Duodenal mucosa (tissue), 2 donors: Measurements from ENCODE around the gene OTUD5.
A peak's percentile ranks its signal among the peaks of the same experiment; 100 is the strongest.

ENCODE experiments used
- H3K27ac ChIP-seq: one replicate; pipeline ENCODE4 v1.7.0; 2013; ENCODE audit warnings: low read depth, low read length
- H3K27me3 ChIP-seq, 2 donors: one replicate each; pipeline ENCODE4 v1.7.0; 2013; ENCODE audit warnings: low read length in 2 of 2, control low read depth in 1 of 2; ENCODE audit not compliant: insufficient read depth in 2 of 2, control insufficient read depth in 1 of 2
- H3K36me3 ChIP-seq, 2 donors: one replicate each; pipeline ENCODE4 v1.7.0; 2013; ENCODE audit warnings: low read length in 2 of 2, control low read depth in 1 of 2; ENCODE audit not compliant: insufficient read depth in 2 of 2, control insufficient read depth in 1 of 2
- H3K4me1 ChIP-seq, 2 donors: one replicate each; pipeline ENCODE4 v1.7.0; 2013; ENCODE audit warnings: low read length in 2 of 2, control low read depth in 1 of 2; ENCODE audit not compliant: insufficient read depth in 2 of 2, control insufficient read depth in 1 of 2
- H3K4me3 ChIP-seq, 2 donors: one replicate each; pipeline ENCODE4 v1.7.0; 2013; ENCODE audit warnings: low read length in 2 of 2, low read depth in 1 of 2
- H3K9ac ChIP-seq, 2 donors: one replicate each; pipeline ENCODE4 v1.7.0; 2013; ENCODE audit warnings: low read length in 2 of 2, low read depth in 1 of 2
- H3K9me3 ChIP-seq, 2 donors: one replicate each; pipeline ENCODE4 v1.7.0; 2013; ENCODE audit warnings: low read length in 2 of 2, control low read depth in 1 of 2; ENCODE audit not compliant: control insufficient read depth in 1 of 2

The OTUD5 gene

GRCh38 chrX:48957477-48957826 lies at the start of gene OTUD5:
Gene OTUD5 (minus strand): TSS chrX:48957607. CDS start chrX:48957570, 37 bp downstream.
- no peaks in the 10 kb centered on the region for H3K9me3 ChIP-seq
- H3K36me3 ChIP-seq = peaks cover 4 to 14% of the 10 kb centered on the region in 2 donors
- H3K9ac ChIP-seq = peak within 1 kb of the TSS; percentile 81 to 90
- H3K4me3 ChIP-seq = peak within 1 kb of the TSS; percentile 75 to 80
- peak within 1 kb of the TSS; percentile 98 for H3K27ac ChIP-seq
- H3K4me1 ChIP-seq = peaks cover 45 to 56% of the 10 kb centered on the region in 2 donors
- H3K27me3 ChIP-seq = no peaks in the 10 kb centered on the region

DNA sequence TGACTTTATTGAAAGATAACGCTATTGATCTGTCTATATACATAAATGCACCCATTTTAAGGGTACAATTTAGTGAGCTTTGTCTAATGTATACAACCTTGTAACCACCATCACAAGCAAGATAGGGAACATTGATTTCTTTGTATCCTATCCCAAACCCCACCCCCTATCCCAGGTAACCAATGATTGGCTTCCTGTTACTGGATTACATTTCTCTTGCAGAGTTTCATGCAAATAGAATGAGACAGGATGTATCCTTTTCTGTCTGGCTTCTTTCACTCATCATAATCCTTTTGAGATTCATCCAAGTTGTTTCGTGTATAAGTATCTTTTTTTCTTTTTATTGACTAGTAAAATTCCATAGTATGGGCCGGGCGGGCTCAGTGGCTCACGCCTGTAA lies 46.3 kb upstream of the OTUD5 start:
- Histone ChIP-seq H3K9ac (no peak overlapping the region), H3K27ac (no peak overlapping the region), H3K36me3 (peaks cover under 1 to 9% of the 10 kb centered on the region in 2 donors), H3K9me3 (no peaks in the 10 kb centered on the region), H3K27me3 (no peaks in the 10 kb centered on the region), H3K4me3 (no peak overlapping the region), H3K4me1 (peaks cover 0 to 7% of the 10 kb centered on the region in 2 donors)

DNA sequence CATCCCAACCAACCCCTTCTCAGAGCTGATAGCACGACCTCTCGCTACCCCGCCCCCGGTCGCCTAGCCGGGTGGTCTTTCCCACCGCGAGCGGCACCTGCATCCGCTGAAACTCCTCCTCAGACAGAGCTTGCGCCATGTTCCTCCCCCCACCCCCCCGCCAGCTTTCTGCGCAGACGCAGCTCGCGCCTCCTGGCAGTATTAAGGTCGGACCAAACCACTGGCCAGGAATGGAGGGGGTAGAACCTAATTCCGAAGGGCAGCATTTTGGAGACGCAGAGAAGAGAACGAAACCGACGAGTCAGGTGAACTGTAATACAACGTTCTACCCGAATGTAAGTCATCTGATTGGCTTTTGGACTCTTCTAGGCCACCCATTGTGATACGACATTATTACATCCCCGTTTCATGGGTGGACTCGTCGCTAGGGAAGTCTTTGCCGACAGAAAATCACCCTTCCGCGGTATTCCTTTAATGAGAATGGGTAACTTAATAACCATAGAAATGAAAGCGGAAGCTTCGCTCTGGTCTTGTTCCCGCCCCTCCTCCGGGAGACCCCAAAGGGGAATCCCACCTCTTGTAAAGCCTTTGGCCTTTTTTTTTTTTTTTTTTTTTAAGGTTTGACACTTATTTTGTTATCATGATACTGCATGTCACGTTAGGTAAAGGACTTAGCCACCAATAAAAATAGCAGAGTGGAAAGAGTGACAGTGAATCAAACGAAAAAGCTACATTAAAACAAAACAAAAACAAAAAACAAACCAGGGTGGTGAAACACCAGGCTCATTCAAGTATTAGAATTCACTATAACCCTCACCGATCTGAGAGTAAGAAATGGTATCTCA lies 44.9 kb upstream of the OTUD5 start, which contains the start of gene GRIPAP1:
Gene GRIPAP1 (minus strand): TSS at position 174 of the 845 bp plus-strand sequence. CDS start 35 bp downstream, at position 139.
- H3K9me3 ChIP-seq = no peaks in the 10 kb centered on the region
- peak within 1 kb of the TSS; percentile 81 for H3K27ac ChIP-seq
- no peaks in the 10 kb centered on the region for H3K27me3 ChIP-seq
- H3K36me3 ChIP-seq = peaks cover 12 to 19% of the 10 kb centered on the region in 2 donors
- H3K4me1 ChIP-seq = peaks cover 0 to 7% of the 10 kb centered on the region in 2 donors
- peak within 1 kb of the TSS; percentile 91 for H3K4me3 ChIP-seq
- peak within 1 kb of the TSS; percentile 81 to 82 for H3K9ac ChIP-seq

GRCh38 chrX:49001521-49002090 lies 44.2 kb upstream of the OTUD5 start:
- peaks cover 12 to 24% of the 10 kb centered on the region in 2 donors for H3K36me3 ChIP-seq
- H3K27me3 ChIP-seq = no peaks in the 10 kb centered on the region
- peak overlapping the region; percentile 81 to 82 for H3K9ac ChIP-seq
- no peak overlapping the region for H3K27ac ChIP-seq
- peak overlapping the region; percentile 91 for H3K4me3 ChIP-seq
- H3K9me3 ChIP-seq = no peaks in the 10 kb centered on the region
- H3K4me1 ChIP-seq = peaks cover 0 to 7% of the 10 kb centered on the region in 2 donors

- H3K9me3 ChIP-seq = no peaks in the 10 kb centered on the region
- H3K4me3 ChIP-seq = peak overlapping the region; percentile 91
- no peak overlapping the region for H3K9ac ChIP-seq
- peaks cover 12 to 24% of the 10 kb centered on the region in 2 donors for H3K36me3 ChIP-seq
- H3K27me3 ChIP-seq = no peaks in the 10 kb centered on the region
- H3K4me1 ChIP-seq = peaks cover 0 to 7% of the 10 kb centered on the region in 2 donors
- H3K27ac ChIP-seq = no peak overlapping the region
Measured at GRCh38 chrX:49000636-49001035, 43.2 kb upstream of the OTUD5 start.

DNA sequence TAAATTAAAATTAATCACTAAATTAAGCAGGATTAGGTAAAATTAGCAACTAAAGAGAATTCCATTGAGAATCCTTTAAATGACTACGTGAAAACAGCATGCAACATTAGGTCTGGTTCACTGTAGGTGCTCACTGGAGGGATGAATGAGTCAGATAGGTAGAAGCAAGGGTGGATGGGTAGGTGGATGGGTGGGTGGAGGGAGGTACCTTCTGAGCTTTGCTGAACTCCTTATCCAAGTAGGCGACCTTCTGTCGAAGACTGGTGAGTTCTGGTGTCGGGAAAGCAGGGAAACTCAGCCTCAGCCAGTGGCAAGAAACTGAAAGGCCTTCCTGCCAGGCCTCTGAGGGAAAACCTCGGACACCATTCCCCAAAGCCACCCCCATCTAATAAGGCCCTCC lies 41.6 kb upstream of the OTUD5 start:
- Histone ChIP-seq H3K9ac (no peak overlapping the region), H3K27me3 (no peaks in the 10 kb centered on the region), H3K4me3 (no peak overlapping the region), H3K27ac (no peak overlapping the region), H3K4me1 (peaks cover 0 to 7% of the 10 kb centered on the region in 2 donors), H3K9me3 (no peaks in the 10 kb centered on the region), H3K36me3 (peaks cover 12 to 32% of the 10 kb centered on the region in 2 donors)

- H3K36me3 ChIP-seq = peaks cover 12 to 37% of the 10 kb centered on the region in 2 donors
- H3K4me3 ChIP-seq = no peak overlapping the region
- no peaks in the 10 kb centered on the region for H3K9me3 ChIP-seq
- no peak overlapping the region for H3K9ac ChIP-seq
- H3K27ac ChIP-seq = no peak overlapping the region
- H3K4me1 ChIP-seq = peaks cover 0 to 7% of the 10 kb centered on the region in 2 donors
- no peaks in the 10 kb centered on the region for H3K27me3 ChIP-seq
Measured at GRCh38 chrX:48998391-48998790, 41.0 kb upstream of the OTUD5 start.

- H3K27me3 ChIP-seq = no peaks in the 10 kb centered on the region
- peaks cover 0 to 7% of the 10 kb centered on the region in 2 donors for H3K4me1 ChIP-seq
- H3K27ac ChIP-seq = no peak overlapping the region
- H3K4me3 ChIP-seq = no peak overlapping the region
- peaks cover 16 to 41% of the 10 kb centered on the region in 2 donors for H3K36me3 ChIP-seq
- H3K9me3 ChIP-seq = no peaks in the 10 kb centered on the region
- H3K9ac ChIP-seq = no peak overlapping the region
Measured at GRCh38 chrX:48997865-48998264, 40.5 kb upstream of the OTUD5 start.

DNA sequence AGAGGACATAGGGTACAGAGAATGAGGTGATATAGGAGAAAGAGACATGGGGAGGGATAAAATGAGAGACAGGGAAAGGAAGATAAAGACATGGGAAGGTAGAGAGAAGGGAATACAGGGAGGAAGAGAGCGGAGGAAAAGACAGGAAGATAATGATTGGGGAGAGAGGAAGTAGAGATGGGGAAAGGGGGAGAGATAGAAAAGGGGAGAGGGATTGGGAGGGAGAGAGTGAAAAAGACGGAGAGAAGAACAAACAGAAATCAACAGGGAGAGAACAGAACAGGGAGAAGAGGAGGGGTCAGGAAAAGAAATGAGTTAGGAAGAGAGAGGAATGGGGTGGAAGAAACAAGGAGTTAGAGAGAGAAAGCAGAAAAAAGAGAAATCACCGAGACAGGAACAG lies 40.0 kb upstream of the OTUD5 start:
- no peak overlapping the region for H3K27ac ChIP-seq
- no peak overlapping the region for H3K4me3 ChIP-seq
- H3K9me3 ChIP-seq = no peaks in the 10 kb centered on the region
- peaks cover 16 to 43% of the 10 kb centered on the region in 2 donors for H3K36me3 ChIP-seq
- no peak overlapping the region for H3K9ac ChIP-seq
- H3K4me1 ChIP-seq = peaks cover 0 to 7% of the 10 kb centered on the region in 2 donors
- H3K27me3 ChIP-seq = no peaks in the 10 kb centered on the region

DNA sequence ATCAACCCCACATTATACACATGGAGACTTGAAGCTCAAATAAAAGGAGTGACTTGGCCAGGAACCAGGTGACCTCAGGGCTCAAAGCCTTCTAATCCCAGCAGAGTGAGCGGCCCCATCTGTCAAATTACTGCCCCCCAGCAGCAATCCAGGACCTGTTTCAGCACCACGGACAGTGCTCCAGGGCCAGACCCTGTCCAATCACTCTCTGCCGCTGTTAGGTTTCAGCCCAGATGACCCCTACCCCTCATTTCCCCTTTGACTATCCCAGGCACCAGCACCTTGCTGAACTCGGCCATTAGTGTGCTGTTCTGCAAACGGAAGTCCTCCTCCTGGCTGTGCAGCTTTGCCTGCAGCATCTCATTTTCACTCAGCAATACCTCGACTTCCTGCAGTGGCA lies 39.6 kb upstream of the OTUD5 start:
- peaks cover 16 to 46% of the 10 kb centered on the region in 2 donors for H3K36me3 ChIP-seq
- peaks cover 0 to 7% of the 10 kb centered on the region in 2 donors for H3K4me1 ChIP-seq
- no peaks in the 10 kb centered on the region for H3K9me3 ChIP-seq
- no peak overlapping the region for H3K9ac ChIP-seq
- H3K27me3 ChIP-seq = no peaks in the 10 kb centered on the region
- H3K4me3 ChIP-seq = no peak overlapping the region
- no peak overlapping the region for H3K27ac ChIP-seq
